Stimulated activated CD4-positive, alpha-beta T cell treated with anti-CD3 and anti-CD28 coated beads, Interleukin-12 subunit alpha, Interleukin-12 subunit beta, amount 100 ng/mL, for 24 hours (primary cell): ENCODE measurements around the gene HOXC13.

Experiments
- DNase-seq, 2 experiments: peaks; one replicate each; pipeline ENCODE4 v3.0.0-alpha.2; 2020; ENCODE audit warnings: low read depth in 2 of 2

HOXC13 gene

GRCh38 chr12:53955036-53955775 is 16.6 kb downstream of the HOXC13 start:
- DNase-seq: no peak

DNA sequence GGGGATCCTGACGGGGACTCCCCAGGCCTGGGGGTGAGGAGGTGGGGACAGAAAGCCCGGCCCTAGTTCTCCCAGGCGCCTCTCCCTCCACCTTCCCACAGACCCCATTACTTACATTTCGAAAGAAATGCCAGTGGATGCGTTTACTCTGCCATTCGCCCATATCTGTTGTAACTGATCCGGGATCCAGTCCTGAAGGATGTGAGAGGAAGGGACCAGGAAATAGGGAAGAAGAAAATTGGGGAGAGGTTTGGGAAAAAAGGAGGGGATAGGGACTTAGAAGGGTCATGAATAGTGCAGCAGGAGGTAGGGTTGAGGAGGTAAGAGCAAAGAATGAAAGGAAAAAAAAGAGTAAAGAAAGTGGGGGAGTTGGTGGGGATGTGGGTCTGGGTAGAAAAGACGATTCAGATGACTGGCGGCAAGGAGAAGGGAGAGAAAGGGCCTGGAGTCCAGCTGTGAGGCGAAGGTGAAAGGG is 17.2 kb downstream of the HOXC13 start:
- DNase-seq: no peak

- DNase-seq: no peak
Measured at GRCh38 chr12:53956251-53956887, 17.7 kb downstream of the HOXC13 start.

DNA sequence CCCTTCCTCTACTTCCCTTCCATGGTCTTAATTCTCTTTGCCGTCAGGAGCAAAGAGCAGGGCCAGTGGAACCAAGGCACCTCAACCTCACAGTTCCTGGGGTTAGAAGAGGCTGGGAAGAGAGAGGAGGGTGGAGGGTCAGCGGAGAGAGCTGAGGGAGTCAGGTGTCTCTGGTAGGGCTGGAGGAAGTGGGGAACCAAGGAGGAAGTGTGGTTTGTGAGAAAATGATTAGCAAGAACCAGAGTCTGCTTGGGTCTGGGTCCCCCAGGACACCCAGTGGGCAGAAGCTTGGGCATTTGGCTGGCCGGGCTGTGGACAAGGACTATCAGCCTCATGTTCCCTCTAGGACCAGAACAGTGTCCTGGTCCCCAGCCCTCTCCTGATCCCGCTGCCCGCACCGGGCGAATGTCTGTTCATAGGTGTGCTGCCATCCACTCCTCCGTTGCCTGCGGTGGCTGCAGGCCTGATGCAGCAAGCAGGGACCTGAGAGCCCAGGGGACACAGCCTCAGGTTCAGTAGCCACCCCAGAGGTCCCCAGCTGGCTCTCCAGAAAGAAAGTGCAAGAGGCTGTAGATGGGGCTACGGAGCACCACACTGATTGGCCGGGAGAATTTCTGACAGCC is 18.4 kb downstream of the HOXC13 start:
- no peak for DNase-seq

DNA sequence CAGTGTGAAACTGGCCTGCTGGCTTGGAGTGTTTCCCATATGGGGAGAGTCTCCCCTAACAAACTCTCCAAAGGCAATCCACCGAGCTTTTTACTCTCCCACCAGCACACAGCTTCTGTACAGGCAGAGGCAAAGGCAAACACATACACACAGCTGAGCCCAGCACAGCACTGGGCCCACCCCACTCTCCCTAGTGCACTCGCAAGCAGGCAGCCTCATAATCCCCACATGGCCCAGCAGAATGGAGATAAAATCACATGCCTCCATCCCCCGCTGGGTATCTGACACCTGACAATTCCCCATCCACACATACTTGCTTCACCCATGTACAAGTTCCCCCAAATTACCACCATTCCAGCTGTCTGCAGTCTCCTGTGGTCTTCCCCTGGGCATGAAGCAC is 19.5 kb downstream of the HOXC13 start:
- no peak for DNase-seq

DNA sequence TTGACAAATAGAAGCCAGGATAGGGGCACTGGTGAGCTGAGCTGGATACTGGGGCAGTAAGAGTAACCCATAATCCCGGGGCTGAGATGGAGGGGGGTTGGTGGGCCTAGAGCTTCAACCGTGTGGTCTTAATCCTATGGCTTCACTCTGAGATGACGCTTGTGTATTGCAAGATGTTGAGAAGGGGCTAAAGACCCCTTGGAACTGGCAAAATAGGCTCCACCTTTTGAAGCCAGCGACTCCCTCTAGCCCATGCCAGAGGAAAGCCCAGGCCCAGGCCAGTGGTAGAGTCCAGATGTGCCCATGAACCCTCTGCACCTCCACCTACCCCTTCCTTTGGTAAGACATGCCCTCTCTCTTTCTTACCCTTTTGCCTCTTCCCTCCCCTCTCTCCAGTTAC is 20.7 kb downstream of the HOXC13 start:
- no peak for DNase-seq

- DNase-seq: no peak
Measured at GRCh38 chr12:53960187-53961024, 21.8 kb downstream of the HOXC13 start.

DNA sequence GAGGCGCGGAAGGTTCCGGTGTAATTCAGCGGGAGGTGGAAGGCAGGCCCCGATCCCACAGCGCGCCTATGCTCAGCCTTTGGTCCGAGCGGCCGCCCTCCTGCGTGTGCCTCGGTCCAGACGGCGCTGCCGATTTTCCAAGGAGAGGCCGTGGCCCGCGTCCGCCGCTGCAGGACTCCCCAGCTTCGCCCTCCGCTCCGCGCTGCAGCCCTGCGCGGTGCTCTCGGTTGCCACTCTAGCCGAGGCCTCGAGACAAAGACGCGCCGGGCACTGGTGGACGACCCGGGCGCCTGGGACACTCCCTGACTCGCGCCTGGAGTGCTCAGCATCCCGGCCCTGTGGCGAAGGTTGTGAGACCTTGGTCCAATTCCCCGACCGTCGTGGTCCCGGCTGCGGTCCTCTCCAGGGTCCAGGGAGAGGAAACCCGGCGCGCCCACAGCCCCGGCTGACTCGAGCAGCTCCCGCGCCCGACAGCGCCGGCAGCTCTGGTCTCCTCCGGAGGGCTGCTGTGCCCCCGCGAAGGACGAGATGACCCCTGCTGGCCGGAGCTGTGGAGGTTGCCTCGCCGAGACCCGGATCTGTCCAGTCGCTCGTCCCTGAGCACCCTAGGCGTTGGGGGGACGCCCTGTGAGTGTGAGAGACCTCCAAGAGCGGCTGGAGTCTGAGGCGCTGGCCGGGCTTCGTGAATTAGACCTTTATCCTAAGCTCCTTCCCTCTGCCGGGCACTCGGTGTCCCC is 22.6 kb downstream of the HOXC13 start:
- DNase-seq: no peak

DNA sequence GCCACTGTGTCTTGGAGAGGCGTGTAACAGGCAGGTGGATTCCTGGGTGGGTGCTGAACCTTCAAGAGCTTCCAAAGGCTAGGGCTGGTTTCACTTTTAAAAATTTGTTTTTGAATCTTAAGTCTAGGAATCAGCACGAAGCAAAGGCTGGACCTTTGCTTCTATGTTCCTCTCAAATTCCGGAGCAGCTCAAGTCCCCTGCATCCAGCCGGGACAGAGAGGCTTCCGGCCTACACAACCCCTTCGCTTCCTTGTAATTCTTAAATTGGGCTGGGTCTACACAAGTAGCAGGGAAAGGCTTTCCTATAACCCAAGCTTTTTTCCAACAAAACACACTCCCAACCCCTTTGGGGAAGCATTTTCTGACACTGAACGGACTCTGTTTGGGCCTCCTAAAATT is 24.4 kb downstream of the HOXC13 start:
- no peak for DNase-seq

DNA sequence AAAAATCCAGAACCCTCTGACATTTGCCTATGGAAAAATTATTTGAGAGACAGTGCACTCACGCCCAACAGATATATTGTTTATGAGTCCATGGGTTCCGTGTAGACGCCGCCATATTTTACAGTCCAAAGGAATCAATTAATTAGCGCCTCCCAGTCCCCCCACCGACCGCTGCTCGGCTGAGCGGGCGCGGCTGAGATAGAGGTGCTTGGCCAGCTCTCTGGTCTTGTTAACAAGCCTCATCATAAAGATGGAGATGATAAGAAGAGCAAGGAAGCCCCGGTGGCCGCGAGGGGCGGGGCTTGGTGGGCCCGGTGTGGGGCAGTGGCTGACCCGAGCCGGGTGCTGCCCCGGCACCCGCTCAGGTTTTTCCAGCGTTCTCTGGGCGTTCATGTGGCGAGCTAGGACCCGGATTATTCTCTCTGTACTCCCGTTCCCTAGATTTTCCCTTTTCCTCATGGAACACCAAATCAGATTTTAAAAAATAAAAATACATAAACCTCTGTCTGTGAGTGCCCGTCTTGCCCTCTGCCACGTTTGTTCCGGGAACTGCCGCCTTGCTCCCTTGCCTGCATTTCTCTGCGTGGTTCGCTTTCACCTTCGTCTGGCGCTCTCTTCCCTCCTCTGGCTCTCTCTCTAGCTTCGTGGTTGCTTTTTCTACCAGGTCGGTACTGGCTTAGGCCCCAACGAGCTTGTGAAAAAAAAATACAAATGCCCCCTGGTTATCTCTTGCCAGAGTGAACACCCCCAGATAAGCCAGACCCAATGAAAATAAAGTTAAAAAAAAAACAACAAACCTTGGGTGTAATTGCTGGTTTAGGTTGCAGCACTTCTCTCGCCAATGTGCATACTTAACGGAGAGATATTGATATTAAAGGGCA is 25.0 kb downstream of the HOXC13 start:
- DNase-seq: no peak

DNA sequence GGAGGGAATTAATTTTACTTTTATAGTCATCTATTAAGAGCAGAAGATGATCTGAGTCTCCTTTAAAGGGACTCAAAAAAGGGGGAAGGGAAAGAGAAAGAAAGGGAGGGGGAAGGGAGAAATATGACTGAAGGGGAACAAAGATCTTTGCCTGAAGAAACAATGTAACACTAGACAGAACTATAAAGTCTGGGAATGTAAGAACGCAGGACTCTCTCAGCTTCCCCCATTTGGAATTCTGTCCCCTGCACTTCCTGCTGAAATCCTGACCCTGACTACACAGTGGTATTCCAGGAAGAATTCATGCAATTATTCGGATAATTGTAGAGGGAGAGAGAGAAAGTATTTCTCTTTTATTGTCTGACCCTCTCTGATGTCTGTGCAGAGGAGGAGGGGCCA is 25.7 kb downstream of the HOXC13 start:
- no peak for DNase-seq

DNA sequence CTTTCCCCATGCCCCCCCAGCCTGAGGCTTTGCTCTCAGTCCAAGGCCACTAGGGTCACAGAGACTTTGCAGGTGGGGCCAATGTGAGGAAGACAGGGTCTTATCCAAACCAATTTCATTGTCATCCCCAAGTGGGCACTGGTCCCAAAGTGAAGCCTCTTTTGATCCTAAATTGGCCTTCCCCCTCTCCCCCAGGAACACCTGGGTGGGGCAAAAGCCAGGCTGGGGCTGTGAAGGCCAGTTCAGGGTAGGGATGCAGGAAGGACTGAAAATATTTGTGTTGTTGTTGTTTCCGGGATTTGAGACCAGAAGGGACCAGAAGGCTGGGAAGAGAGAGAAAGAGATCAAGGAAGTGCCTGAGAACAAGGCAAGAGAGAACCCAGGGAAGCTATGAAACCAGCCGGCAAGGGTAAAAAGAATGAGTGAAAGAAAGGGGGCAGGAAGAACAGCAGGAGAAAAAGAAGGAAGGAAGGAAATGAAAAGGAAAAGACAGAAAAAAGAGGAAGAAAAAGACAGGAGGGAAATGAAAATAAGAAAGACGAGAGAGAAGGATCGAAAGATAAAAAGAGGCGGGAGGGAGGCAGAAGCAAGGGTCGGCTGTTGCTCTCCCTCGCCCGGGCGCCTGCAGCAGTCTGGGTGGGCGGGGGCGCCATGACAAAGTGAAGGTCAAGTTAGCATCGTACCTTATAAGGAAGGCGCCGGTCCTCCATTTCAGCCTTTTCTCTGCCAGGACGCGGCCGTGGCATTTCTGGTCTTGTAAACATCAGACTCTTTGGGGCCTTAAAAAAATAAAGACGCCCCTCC is 26.9 kb downstream of the HOXC13 start:
- no peak for DNase-seq

DNA sequence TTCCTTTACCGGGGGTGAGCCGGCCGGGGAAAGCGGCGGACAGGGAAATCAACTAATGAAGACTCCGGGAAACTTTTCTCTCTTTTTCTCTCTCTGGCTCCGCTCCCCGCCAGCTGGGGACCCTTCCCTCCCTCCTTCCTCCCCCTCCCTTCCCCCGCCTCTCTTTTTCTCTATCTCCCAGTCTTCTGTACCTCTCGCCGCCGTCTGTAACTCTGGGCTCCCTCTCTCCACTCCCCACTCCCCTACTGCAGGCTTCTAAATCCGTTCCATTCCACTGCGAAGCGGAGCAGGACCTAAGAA is 27.4 kb downstream of the HOXC13 start:
- DNase-seq: no peak

DNA sequence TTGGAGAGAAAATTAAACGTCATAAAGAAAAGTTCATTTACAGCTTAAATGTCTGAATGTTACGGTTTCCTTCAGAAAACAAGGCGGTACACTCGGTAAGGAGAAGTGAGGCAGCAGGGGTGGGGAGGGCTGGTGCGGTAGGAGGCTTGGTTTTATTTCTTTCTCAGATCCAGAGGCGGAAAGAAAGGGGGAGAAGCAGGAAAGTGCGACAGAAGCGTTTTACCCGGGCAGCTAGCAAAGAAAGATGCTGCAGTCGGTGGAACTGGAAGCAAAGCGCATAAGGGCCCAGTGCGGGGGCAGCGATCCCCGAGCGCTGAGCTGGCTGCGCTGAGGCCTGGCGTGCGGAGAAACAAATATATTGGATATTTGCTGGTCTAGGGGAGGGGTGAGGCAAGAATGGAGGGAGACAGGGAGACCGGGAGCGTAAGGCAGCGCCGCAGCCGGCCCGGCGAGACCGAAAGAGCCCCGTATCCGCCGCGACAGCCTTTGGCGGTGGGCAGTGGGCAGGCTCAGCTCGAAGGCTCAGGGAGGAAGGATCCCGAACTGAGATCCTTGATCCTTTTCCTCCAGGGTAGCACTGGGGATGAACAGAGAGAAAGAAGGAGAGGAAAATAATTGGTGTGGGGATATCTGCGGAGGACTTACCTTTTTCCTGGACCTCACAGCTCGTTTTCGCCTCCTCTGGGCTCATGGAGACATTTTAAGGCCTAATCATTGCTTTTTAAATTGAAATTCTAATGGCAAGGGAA is 27.9 kb downstream of the HOXC13 start:
- DNase-seq: no peak

GRCh38 chr12:53967421-53967925 is 28.8 kb downstream of the HOXC13 start:
- no peak for DNase-seq

DNA sequence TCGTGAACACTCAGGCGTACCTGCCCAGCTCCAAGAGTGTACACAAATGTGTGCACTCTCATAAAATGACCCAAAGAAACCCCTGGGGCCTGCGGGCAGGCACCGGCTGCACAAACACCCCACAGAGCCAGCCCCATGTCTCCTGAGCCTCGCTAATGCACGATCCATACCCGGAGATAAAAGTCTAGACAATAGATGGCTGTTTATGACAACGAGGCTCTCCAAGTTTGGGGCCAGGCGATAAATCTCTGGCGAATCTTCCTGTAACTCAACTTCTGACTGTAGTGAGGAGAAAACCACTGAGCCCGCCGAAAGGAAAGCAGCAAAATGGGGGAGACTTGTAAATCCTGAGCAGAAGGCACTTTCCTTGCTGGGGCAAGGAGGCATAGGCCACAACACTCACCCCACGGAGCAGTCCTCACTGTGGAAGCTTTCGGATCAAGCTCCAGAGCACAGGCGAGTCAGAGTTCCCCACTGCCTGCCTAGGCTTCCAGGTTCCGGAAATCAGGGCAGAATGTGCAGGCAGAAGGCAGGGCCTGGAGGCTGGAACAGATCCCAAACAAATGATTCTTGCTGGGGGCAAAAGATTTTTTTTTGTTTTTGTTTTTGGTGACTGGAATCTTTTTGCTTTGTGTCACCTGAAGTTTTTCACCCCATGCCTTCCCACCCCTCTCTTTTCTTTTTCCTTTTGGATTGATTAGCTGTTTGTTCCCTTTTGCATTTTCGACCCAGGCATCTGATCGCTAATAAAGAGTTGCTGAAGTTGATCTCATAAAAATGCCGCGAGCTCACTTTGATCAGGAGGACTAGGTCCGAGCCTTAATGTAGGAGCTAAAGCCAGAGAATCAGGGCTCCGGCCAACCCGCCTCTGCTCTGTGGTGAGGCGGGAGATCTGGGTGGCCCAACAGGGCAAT is 29.8 kb downstream of the HOXC13 start:
- no peak for DNase-seq

DNA sequence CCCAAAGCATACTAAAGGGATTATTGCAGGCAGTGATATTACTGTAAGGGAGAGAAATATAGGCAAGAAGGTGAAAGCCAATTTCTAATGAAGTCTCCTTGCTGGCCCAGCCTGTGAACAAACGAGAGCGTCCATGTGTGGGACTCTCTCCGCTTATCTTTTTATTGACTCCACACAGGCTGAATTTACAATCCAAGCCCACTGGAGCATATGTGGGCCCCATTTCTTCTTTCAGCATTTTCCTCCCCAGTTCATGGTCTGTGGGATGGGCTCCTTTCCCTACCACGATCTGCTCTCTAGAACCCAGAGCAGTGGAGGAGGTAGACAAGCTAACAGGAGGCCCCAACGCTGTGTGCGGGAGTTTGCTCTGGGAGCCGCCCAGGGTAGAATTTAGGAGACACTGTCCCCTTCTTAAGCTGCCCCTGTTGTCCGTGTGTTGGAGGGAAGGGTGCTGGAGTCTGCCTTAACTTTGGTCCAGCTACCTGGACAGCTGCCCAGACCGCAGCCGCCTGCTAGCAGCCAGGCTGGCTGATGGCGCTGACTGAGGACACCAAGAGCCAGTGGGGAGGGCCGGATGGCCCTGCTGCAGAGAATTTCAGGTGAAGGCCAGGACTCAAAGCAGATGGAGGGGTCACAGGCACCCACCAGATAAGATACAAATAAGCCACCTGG is 31.1 kb downstream of the HOXC13 start:
- DNase-seq: no peak
